A204.1 (cell line): ENCODE measurements around the gene LGR6.
A peak's percentile ranks its signal among the peaks of the same experiment; 100 is the strongest.

ENCODE experiments used
- FAIRE-seq: peaks from 2 replicates; lab custom pipeline; 2012; peaks lifted over from hg19 to GRCh38; lab: Jason Lieb, UNC

The LGR6 gene

GRCh38 chr1:202291961-202292712, 98.5 kb downstream of the LGR6 start:
- no peak for FAIRE-seq

GRCh38 chr1:202292773-202293172, 99.2 kb downstream of the LGR6 start:
- FAIRE-seq: no peak

- no peak for FAIRE-seq
Measured at GRCh38 chr1:202293569-202293968, 100.0 kb downstream of the LGR6 start.

- no peak for FAIRE-seq
Measured at GRCh38 chr1:202302166-202302565, 108.6 kb downstream of the LGR6 start.

GRCh38 chr1:202304375-202304774, 110.8 kb downstream of the LGR6 start:
- no peak for FAIRE-seq

GRCh38 chr1:202305168-202305567, 111.6 kb downstream of the LGR6 start:
- no peak for FAIRE-seq

- no peak for FAIRE-seq
Measured at GRCh38 chr1:202306535-202307345, 113.1 kb downstream of the LGR6 start.

GRCh38 chr1:202310071-202310725, 116.6 kb downstream of the LGR6 start:
- no peak for FAIRE-seq

GRCh38 chr1:202310746-202311145, 117.1 kb downstream of the LGR6 start:
- FAIRE-seq: no peak

- no peak for FAIRE-seq
Measured at GRCh38 chr1:202311875-202312635, 118.5 kb downstream of the LGR6 start.

GRCh38 chr1:202315576-202316168, 122.1 kb downstream of the LGR6 start:
- no peak for FAIRE-seq

GRCh38 chr1:202316186-202316585, 122.6 kb downstream of the LGR6 start:
- no peak for FAIRE-seq

GRCh38 chr1:202317941-202318925, 124.6 kb downstream of the LGR6 start:
- FAIRE-seq: no peak

GRCh38 chr1:202319381-202320080, 125.9 kb downstream of the LGR6 start:
- FAIRE-seq: no peak

GRCh38 chr1:202320081-202320405, 126.4 kb downstream of the LGR6 start:
- FAIRE-seq: no peak

GRCh38 chr1:202323731-202324130, 130.1 kb downstream of the LGR6 start:
- no peak for FAIRE-seq

GRCh38 chr1:202324646-202325045, 131.0 kb downstream of the LGR6 start:
- no peak for FAIRE-seq

GRCh38 chr1:202329891-202330290, 136.3 kb downstream of the LGR6 start:
- no peak for FAIRE-seq

- FAIRE-seq: no peak
Measured at GRCh38 chr1:202333861-202334260, 140.3 kb downstream of the LGR6 start.

- peak; percentile 94 for FAIRE-seq
Measured at GRCh38 chr1:202343652-202344349, 150.2 kb downstream of the LGR6 start.
